ENCODE results near the gene MSI2. TPM values are rescaled to one million over a fixed set of nuclear protein-coding genes. Genes with fewer than 3 reads are reported as not detected.

The MSI2 gene
- total and polyA plus RNA-seq, 7 experiments from 2014 or later, result 3.3 to 169 (median 125) TPM

GRCh38 chr17:57665128-57665527 is 408.8 kb downstream of the MSI2 start:
- intact Hi-C loops (cut with micrococcal nuclease), result no loop called here
- H3K27me3 Mint-ChIP-seq, result no peaks in the 10 kb centered on the region
- DNase-seq, result no peak
- H3K9me3 ChIP-seq (ENCODE audit: control insufficient read depth in 2 of 3, low read length in 3 of 3), result no peaks in the 10 kb centered on the region
- ChIA-PET CTCF (interaction anchor here (1.4 kb wide), 1 partner anchor 67 kb away, joined by 3 read pairs; no protein-coding TSS in a partner anchor), POLR2A (no interaction called here)
- ATAC-seq, result no peak
- no peaks in the 10 kb centered on the region for H3K4me1 ChIP-seq (ENCODE audit: control insufficient read depth in 2 of 2, insufficient read depth in 2 of 2, low read length in 2 of 2)
- H3K36me3 Mint-ChIP-seq, result peaks cover 0 to 15% (median 5%) of the 10 kb centered on the region in 5 donors
- peaks cover 0 to 12% (median 0%) of the 10 kb centered on the region in 3 experiments for H3K36me3 ChIP-seq (ENCODE audit: control insufficient read depth in 2 of 3, insufficient read depth in 3 of 3, low read length in 3 of 3)
- peaks cover 0 to 12% (median 2%) of the 10 kb centered on the region in 7 donors for H3K4me1 Mint-ChIP-seq
- no peaks in the 10 kb centered on the region for H3K27me3 ChIP-seq (ENCODE audit: control insufficient read depth in 2 of 2, insufficient read depth in 2 of 2, low read length in 2 of 2)
- no peak overlapping the region for H3K4me3 ChIP-seq (ENCODE audit: low read length)
- H3K27ac ChIP-seq (ENCODE audit: low read depth, low read length), result no peak overlapping the region
- H3K4me3 Mint-ChIP-seq, result no peak overlapping the region
- H3K27ac Mint-ChIP-seq, result peak overlapping the region in 3 of 9 donors; percentile 34 to 65 (median 58)
- no peaks in the 10 kb centered on the region for H3K9me3 Mint-ChIP-seq

DNA sequence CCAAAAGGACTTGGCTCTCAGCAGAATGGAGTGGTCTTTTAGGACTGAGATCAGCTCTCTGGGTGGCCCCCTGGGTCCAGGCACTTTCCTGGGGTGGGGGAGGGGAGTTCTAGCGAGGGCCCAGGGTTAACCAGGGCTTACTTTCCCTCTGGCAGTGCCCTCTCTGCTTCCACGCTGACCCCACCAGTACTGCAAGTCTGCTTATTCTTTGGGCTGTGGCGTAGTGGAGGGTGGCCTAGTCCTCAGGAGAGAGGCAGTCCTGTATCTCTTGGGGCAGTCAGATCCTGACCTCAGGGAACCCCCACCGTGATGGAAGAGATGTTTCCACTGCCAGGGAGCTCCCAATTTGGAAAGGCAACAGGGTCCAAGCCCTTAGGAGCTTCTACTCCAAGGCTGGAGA is 409.4 kb downstream of the MSI2 start:
- intact Hi-C loops (cut with micrococcal nuclease), result no loop called here

DNA sequence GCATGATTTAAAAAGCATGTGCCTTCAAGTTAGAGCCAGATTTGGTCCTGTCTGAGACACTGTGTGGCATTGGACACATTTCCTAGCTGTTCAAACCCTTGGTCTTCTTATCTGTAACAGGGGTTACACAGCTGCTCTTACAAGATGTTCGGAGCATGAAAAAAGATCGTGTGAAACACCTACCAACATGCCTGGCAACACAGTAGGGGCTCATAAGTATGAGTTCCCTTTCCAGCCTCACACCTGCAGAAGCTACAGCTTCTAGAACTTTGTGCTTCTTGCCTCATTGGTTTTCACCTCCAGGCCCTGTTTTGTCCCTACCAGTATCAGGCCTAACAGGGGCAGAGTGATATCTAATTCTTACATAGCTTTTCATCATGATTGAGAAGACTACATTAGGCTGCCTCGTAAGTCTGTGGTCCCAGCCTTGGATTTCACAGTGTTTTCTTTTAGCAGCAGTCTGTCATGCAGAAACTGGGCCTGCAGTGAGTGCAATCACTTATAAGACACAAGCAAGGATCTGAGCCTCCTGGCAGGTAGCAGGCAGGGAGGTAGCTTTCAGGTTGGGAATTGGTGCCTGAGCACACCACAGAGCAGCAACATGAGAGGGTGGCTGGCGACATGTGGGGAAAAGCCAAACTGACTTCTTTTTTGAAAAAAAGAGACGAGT is 410.0 kb downstream of the MSI2 start:
- Histone ChIP-seq H3K9me3 (ENCODE audit: control insufficient read depth in 2 of 3, low read length in 3 of 3) (no peaks in the 10 kb centered on the region), H3K36me3 (ENCODE audit: control insufficient read depth in 2 of 3, insufficient read depth in 3 of 3, low read length in 3 of 3) (peaks cover 0 to 6% (median 0%) of the 10 kb centered on the region in 3 experiments), H3K27ac (ENCODE audit: low read depth, low read length) (no peak overlapping the region), H3K27me3 (ENCODE audit: control insufficient read depth in 2 of 2, insufficient read depth in 2 of 2, low read length in 2 of 2) (no peaks in the 10 kb centered on the region), H3K4me3 (ENCODE audit: low read length) (no peak overlapping the region), H3K4me1 (ENCODE audit: control insufficient read depth in 2 of 2, insufficient read depth in 2 of 2, low read length in 2 of 2) (peaks cover 0 to 10% of the 10 kb centered on the region in 2 donors)
- H3K27me3 Mint-ChIP-seq, result no peaks in the 10 kb centered on the region
- ChIA-PET CTCF (interaction anchor here (0.6 to 1.0 kb wide), 2 partner anchors 68 to 323 kb away, joined by 4 to 5 read pairs; no protein-coding TSS in a partner anchor), POLR2A (interaction anchor here (0.6 kb wide), 1 partner anchor 11 kb away, joined by 3 read pairs; no protein-coding TSS in a partner anchor)
- H3K9me3 Mint-ChIP-seq, result no peaks in the 10 kb centered on the region
- H3K27ac Mint-ChIP-seq, result peak overlapping the region; percentile 9 to 83 (median 77)
- no peak overlapping the region for H3K4me3 Mint-ChIP-seq
- intact Hi-C loops (cut with micrococcal nuclease), result no loop called here
- ATAC-seq (no peak), DNase-seq (peak in 1 of 9 donors; percentile 7)
- peaks cover 0 to 11% (median under 1%) of the 10 kb centered on the region in 5 donors for H3K36me3 Mint-ChIP-seq
- H3K4me1 Mint-ChIP-seq, result peaks cover 0 to 13% (median 7%) of the 10 kb centered on the region in 7 donors

More for the DNA sequence above, 409.4 kb downstream of the MSI2 start:
- H3K4me3 ChIP-seq (ENCODE audit: low read length), result no peak overlapping the region
- DNase-seq (no peak), ATAC-seq (no peak)
- Mint-ChIP-seq H3K27me3 (no peaks in the 10 kb centered on the region), H3K27ac (peak overlapping the region in 7 of 9 donors; percentile 40 to 83 (median 77)), H3K36me3 (peaks cover 0 to 11% (median 2%) of the 10 kb centered on the region in 5 donors), H3K9me3 (no peaks in the 10 kb centered on the region), H3K4me3 (no peak overlapping the region), H3K4me1 (peaks cover 0 to 12% (median 3%) of the 10 kb centered on the region in 7 donors)
- POLR2A ChIA-PET, result interaction anchor here (0.6 kb wide), 1 partner anchor 10 kb away, joined by 3 read pairs; no protein-coding TSS in a partner anchor
- CTCF ChIA-PET, result interaction anchor here (1.0 to 1.4 kb wide), 2 partner anchors 67 to 68 kb away, joined by 3 to 4 read pairs; no protein-coding TSS in a partner anchor
- H3K9me3 ChIP-seq (ENCODE audit: control insufficient read depth in 2 of 3, low read length in 3 of 3), result no peaks in the 10 kb centered on the region
- H3K27me3 ChIP-seq (ENCODE audit: control insufficient read depth in 2 of 2, insufficient read depth in 2 of 2, low read length in 2 of 2), result no peaks in the 10 kb centered on the region
- H3K4me1 ChIP-seq (ENCODE audit: control insufficient read depth in 2 of 2, insufficient read depth in 2 of 2, low read length in 2 of 2), result peaks cover 0 to 4% of the 10 kb centered on the region in 2 donors
- peaks cover 0 to 7% (median 0%) of the 10 kb centered on the region in 3 experiments for H3K36me3 ChIP-seq (ENCODE audit: control insufficient read depth in 2 of 3, insufficient read depth in 3 of 3, low read length in 3 of 3)
- no peak overlapping the region for H3K27ac ChIP-seq (ENCODE audit: low read depth, low read length)

- intact Hi-C loops (cut with micrococcal nuclease), result no loop called here
- no peak for ATAC-seq
- peaks cover 5 to 16% of the 10 kb centered on the region in 2 donors for H3K4me1 ChIP-seq (ENCODE audit: control insufficient read depth in 2 of 2, insufficient read depth in 2 of 2, low read length in 2 of 2)
- H3K9me3 Mint-ChIP-seq, result no peaks in the 10 kb centered on the region
- H3K4me3 Mint-ChIP-seq, result no peak overlapping the region
- peak overlapping the region in 6 of 9 donors; percentile 9 to 83 (median 77) for H3K27ac Mint-ChIP-seq
- ChIA-PET CTCF (interaction anchor here (0.6 to 1.0 kb wide), 2 partner anchors 69 to 324 kb away, joined by 4 to 5 read pairs; no protein-coding TSS in a partner anchor), POLR2A (no interaction called here)
- H3K9me3 ChIP-seq (ENCODE audit: control insufficient read depth in 2 of 3, low read length in 3 of 3), result no peaks in the 10 kb centered on the region
- H3K4me1 Mint-ChIP-seq, result peaks cover 0 to 16% (median 12%) of the 10 kb centered on the region in 7 donors
- no peaks in the 10 kb centered on the region for H3K27me3 ChIP-seq (ENCODE audit: control insufficient read depth in 2 of 2, insufficient read depth in 2 of 2, low read length in 2 of 2)
- no peaks in the 10 kb centered on the region for H3K27me3 Mint-ChIP-seq
- H3K4me3 ChIP-seq (ENCODE audit: low read length), result no peak overlapping the region
- no peak overlapping the region for H3K27ac ChIP-seq (ENCODE audit: low read depth, low read length)
- peak in 1 of 9 donors; percentile 0 for DNase-seq
- peaks cover 0 to 7% (median 0%) of the 10 kb centered on the region in 5 donors for H3K36me3 Mint-ChIP-seq
- peaks cover 0 to 6% (median 0%) of the 10 kb centered on the region in 3 experiments for H3K36me3 ChIP-seq (ENCODE audit: control insufficient read depth in 2 of 3, insufficient read depth in 3 of 3, low read length in 3 of 3)
These were observed 410.6 kb downstream of the MSI2 start for GRCh38 chr17:57666946-57667345.

GRCh38 chr17:57667461-57667923 is 411.2 kb downstream of the MSI2 start:
- Histone ChIP-seq H3K27me3 (ENCODE audit: control insufficient read depth in 2 of 2, insufficient read depth in 2 of 2, low read length in 2 of 2) (no peaks in the 10 kb centered on the region), H3K4me3 (ENCODE audit: low read length) (no peak overlapping the region), H3K27ac (ENCODE audit: low read depth, low read length) (no peak overlapping the region), H3K4me1 (ENCODE audit: control insufficient read depth in 2 of 2, insufficient read depth in 2 of 2, low read length in 2 of 2) (peaks cover 6 to 20% of the 10 kb centered on the region in 2 donors), H3K36me3 (ENCODE audit: control insufficient read depth in 2 of 3, insufficient read depth in 3 of 3, low read length in 3 of 3) (peaks cover 0 to 6% (median 0%) of the 10 kb centered on the region in 3 experiments), H3K9me3 (ENCODE audit: control insufficient read depth in 2 of 3, low read length in 3 of 3) (no peaks in the 10 kb centered on the region)
- H3K27ac Mint-ChIP-seq, result peak overlapping the region in 7 of 9 donors; percentile 42 to 81 (median 68)
- H3K27me3 Mint-ChIP-seq, result no peaks in the 10 kb centered on the region
- H3K4me1 Mint-ChIP-seq, result peaks cover 0 to 20% (median 13%) of the 10 kb centered on the region in 7 donors
- H3K9me3 Mint-ChIP-seq, result no peaks in the 10 kb centered on the region
- no peak overlapping the region for H3K4me3 Mint-ChIP-seq
- DNase-seq, result peak in 2 of 9 donors; percentile 3 to 15
- POLR2A ChIA-PET, result no interaction called here
- no peak for ATAC-seq
- intact Hi-C loops (cut with micrococcal nuclease), result no loop called here
- CTCF ChIA-PET, result no interaction called here
- H3K36me3 Mint-ChIP-seq, result peaks cover 0 to 6% (median 0%) of the 10 kb centered on the region in 5 donors

GRCh38 chr17:57668332-57668731 is 412.0 kb downstream of the MSI2 start:
- no peaks in the 10 kb centered on the region for H3K9me3 ChIP-seq (ENCODE audit: control insufficient read depth in 2 of 3, low read length in 3 of 3)
- POLR2A ChIA-PET, result interaction anchor here (1.0 kb wide), 1 partner anchor 115 kb away, joined by 3 read pairs; no protein-coding TSS in a partner anchor
- ATAC-seq (no peak), DNase-seq (no peak)
- peaks cover 0 to 6% (median 0%) of the 10 kb centered on the region in 3 experiments for H3K36me3 ChIP-seq (ENCODE audit: control insufficient read depth in 2 of 3, insufficient read depth in 3 of 3, low read length in 3 of 3)
- H3K27me3 ChIP-seq (ENCODE audit: control insufficient read depth in 2 of 2, insufficient read depth in 2 of 2, low read length in 2 of 2), result no peaks in the 10 kb centered on the region
- no peak overlapping the region for H3K4me3 ChIP-seq (ENCODE audit: low read length)
- H3K27ac ChIP-seq (ENCODE audit: low read depth, low read length), result no peak overlapping the region
- Mint-ChIP-seq H3K36me3 (peaks cover 0 to 4% (median 0%) of the 10 kb centered on the region in 5 donors), H3K4me1 (peaks cover 0 to 25% (median 14%) of the 10 kb centered on the region in 7 donors), H3K27ac (peak overlapping the region in 7 of 9 donors; percentile 32 to 86 (median 71)), H3K4me3 (no peak overlapping the region), H3K27me3 (no peaks in the 10 kb centered on the region), H3K9me3 (no peaks in the 10 kb centered on the region)
- intact Hi-C loops (cut with micrococcal nuclease), result no loop called here
- H3K4me1 ChIP-seq (ENCODE audit: control insufficient read depth in 2 of 2, insufficient read depth in 2 of 2, low read length in 2 of 2), result peaks cover 6 to 29% of the 10 kb centered on the region in 2 donors
- CTCF ChIA-PET, result interaction anchor here (1.2 kb wide), 1 partner anchor 71 kb away, joined by 4 read pairs; no protein-coding TSS in a partner anchor

Measured in naive thymus-derived CD4-positive, alpha-beta T cell (primary cell).